Stimulated activated CD8-positive, alpha-beta memory T cell treated with anti-CD3 and anti-CD28 coated beads, Interleukin-4, amount 100 ng/mL, for 48 hours (primary cell): ENCODE data around the gene FOXC1.

Source experiments
- DNase-seq: peaks from one replicate; pipeline ENCODE4 v3.0.0-alpha.2; 2020

FOXC1 gene

GRCh38 chr6:1584996-1585668, 24.6 kb upstream of the FOXC1 start:
- DNase-seq = no peak

- DNase-seq = no peak
These were observed 24.1 kb upstream of the FOXC1 start for GRCh38 chr6:1585669-1586049.

- DNase-seq = no peak
These were observed 23.5 kb upstream of the FOXC1 start for GRCh38 chr6:1586256-1586655.

- DNase-seq = no peak
These were observed 22.8 kb upstream of the FOXC1 start for GRCh38 chr6:1586861-1587450.

GRCh38 chr6:1587546-1587945, 22.2 kb upstream of the FOXC1 start:
- DNase-seq = no peak

- DNase-seq = no peak
These were observed 21.7 kb upstream of the FOXC1 start for GRCh38 chr6:1587977-1588376.

- DNase-seq = no peak
These were observed 20.5 kb upstream of the FOXC1 start for GRCh38 chr6:1589208-1589607.

- DNase-seq = no peak
These were observed 19.1 kb upstream of the FOXC1 start for GRCh38 chr6:1590580-1590979.

GRCh38 chr6:1591243-1591642, 18.5 kb upstream of the FOXC1 start:
- no peak for DNase-seq

GRCh38 chr6:1591926-1592325, 17.8 kb upstream of the FOXC1 start:
- no peak for DNase-seq

GRCh38 chr6:1592852-1593251, 16.9 kb upstream of the FOXC1 start:
- DNase-seq = peak; percentile 5

GRCh38 chr6:1593286-1593957, 16.3 kb upstream of the FOXC1 start:
- peak; percentile 1 for DNase-seq

GRCh38 chr6:1593958-1594314, 15.8 kb upstream of the FOXC1 start:
- DNase-seq = no peak

GRCh38 chr6:1594445-1595200, 15.1 kb upstream of the FOXC1 start:
- no peak for DNase-seq

GRCh38 chr6:1595271-1596087, 14.2 kb upstream of the FOXC1 start:
- DNase-seq = no peak

GRCh38 chr6:1596088-1596852, 13.4 kb upstream of the FOXC1 start:
- peak; percentile 76 for DNase-seq

GRCh38 chr6:1597121-1597744, 12.5 kb upstream of the FOXC1 start:
- no peak for DNase-seq

- no peak for DNase-seq
These were observed 11.8 kb upstream of the FOXC1 start for GRCh38 chr6:1597924-1598323.

- DNase-seq = no peak
These were observed 11.3 kb upstream of the FOXC1 start for GRCh38 chr6:1598433-1598832.

- DNase-seq = no peak
These were observed 10.8 kb upstream of the FOXC1 start for GRCh38 chr6:1598886-1599285.

GRCh38 chr6:1599469-1599868, 10.2 kb upstream of the FOXC1 start:
- no peak for DNase-seq
